Measurements from ENCODE around the gene CFDP1. TPM values are rescaled to one million over a fixed set of nuclear protein-coding genes. Genes with fewer than 3 reads are reported as not detected.

CFDP1 gene
- polyA plus RNA-seq, 3 donors from 2014 or later = 30.9 to 38.8 (median 32.6) TPM

DNA sequence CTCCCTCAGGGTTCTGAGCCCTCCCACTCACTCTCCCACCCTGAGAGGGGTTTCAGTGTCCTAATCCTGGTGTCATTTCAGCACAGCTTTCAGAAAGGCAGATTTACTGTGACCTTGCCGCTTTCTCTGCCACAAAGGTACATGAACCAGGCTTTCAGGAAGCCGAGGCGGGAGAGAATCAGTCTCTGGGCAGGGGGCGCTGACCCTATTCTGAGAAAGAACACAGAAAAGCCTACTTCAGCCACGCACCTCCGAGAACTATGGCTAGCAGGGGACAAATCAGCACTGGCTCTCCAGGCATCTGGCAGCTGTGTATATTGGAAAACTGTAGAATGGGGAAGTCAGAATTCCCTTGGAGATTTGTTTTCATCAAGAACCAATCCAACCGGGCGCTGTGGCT lies 124.1 kb downstream of the CFDP1 start:
- H3K4me1 Mint-ChIP-seq = peaks cover 0 to 7% of the 10 kb centered on the region in 2 donors
- peaks cover 0 to 16% (median 15%) of the 10 kb centered on the region in 3 donors for H3K27me3 Mint-ChIP-seq (ENCODE audit: low read depth in 3 of 3)
- H3K4me3 Mint-ChIP-seq = no peak overlapping the region
- peaks cover 30 to 72% (median 45%) of the 10 kb centered on the region in 3 donors for H3K36me3 Mint-ChIP-seq
- no peak overlapping the region for H3K27ac Mint-ChIP-seq
- DNase-seq = no peak
- no peaks in the 10 kb centered on the region for H3K9me3 Mint-ChIP-seq

DNA sequence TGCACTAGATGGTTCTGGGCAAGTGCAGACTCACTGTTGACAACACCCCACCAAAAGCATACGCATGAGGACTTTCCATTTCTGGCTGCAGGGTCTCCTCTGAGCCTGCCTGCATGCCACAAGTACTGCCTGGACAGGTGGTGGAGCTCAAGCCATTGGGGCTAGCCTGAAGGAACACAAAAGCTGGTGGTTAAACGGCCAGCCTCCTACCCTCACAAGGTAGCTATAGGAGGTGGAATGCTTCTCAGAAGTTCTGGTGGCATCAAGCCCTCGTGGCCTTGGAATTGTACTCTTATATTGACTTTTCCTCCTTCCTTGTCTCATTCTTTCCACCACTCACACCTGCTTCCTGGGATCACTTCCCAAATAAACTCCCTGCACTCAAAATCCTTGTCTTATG lies 125.3 kb downstream of the CFDP1 start:
- H3K27ac Mint-ChIP-seq = no peak overlapping the region
- H3K36me3 Mint-ChIP-seq = peaks cover 37 to 71% (median 42%) of the 10 kb centered on the region in 3 donors
- no peak overlapping the region for H3K4me3 Mint-ChIP-seq
- peaks cover 0 to 19% (median 12%) of the 10 kb centered on the region in 3 donors for H3K27me3 Mint-ChIP-seq (ENCODE audit: low read depth in 3 of 3)
- H3K9me3 Mint-ChIP-seq = no peaks in the 10 kb centered on the region
- no peak for DNase-seq
- peaks cover 0 to 7% of the 10 kb centered on the region in 2 donors for H3K4me1 Mint-ChIP-seq

DNA sequence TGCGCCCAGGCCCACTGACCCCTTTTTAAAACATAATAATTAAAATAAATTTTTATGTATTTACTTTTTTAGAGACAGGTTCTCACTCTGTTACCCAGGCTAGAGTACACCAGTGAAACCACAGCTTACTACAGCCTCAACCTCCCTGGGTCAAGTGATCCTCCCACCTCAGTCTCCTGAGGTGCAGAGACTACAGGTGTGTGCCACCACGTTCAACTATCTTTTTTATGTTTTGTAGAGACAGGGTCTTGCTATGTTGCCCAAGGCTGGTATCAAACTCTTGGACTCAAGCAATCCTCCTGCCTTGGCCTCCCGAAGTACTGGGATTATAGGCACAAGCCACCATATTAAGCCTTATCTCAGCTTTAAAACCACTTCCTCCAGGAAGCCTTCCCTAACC lies 125.8 kb downstream of the CFDP1 start:
- no peaks in the 10 kb centered on the region for H3K9me3 Mint-ChIP-seq
- H3K36me3 Mint-ChIP-seq = peaks cover 37 to 67% (median 39%) of the 10 kb centered on the region in 3 donors
- DNase-seq = no peak
- H3K4me3 Mint-ChIP-seq = no peak overlapping the region
- H3K27me3 Mint-ChIP-seq (ENCODE audit: low read depth in 3 of 3) = peaks cover 0 to 19% (median 11%) of the 10 kb centered on the region in 3 donors
- no peak overlapping the region for H3K27ac Mint-ChIP-seq
- peaks cover 0 to 7% of the 10 kb centered on the region in 2 donors for H3K4me1 Mint-ChIP-seq

DNA sequence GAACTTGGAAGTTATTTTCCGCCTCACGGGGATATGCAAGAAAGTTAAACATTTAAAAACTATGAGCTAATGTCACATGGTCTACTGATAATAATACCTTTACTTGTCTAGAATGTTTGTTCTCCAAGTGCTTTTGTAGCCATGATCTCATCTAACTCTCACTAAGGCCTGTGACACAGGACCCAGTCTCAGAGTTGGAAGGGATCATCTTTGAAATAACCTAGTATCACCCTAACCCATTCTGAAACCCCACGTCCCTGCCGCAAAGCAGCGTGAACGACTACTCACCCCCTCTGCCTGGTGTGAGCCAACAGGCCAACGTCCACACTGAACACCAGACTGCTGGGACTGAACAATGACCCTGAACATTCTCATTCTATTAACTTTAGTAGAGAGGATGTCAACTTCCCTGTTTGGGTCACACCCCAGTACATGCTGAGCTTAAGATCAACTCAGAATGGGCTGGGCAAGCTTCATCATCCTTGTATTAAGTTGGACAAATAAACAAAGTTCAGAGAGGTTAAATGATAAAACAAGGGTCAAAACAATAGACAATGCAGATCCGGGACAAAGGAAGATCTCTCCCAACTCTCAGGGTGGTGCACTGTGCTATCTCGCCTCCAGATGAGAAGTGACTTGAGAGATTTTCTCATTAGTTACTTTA lies 127.1 kb downstream of the CFDP1 start:
- H3K4me3 Mint-ChIP-seq = no peak overlapping the region

DNA sequence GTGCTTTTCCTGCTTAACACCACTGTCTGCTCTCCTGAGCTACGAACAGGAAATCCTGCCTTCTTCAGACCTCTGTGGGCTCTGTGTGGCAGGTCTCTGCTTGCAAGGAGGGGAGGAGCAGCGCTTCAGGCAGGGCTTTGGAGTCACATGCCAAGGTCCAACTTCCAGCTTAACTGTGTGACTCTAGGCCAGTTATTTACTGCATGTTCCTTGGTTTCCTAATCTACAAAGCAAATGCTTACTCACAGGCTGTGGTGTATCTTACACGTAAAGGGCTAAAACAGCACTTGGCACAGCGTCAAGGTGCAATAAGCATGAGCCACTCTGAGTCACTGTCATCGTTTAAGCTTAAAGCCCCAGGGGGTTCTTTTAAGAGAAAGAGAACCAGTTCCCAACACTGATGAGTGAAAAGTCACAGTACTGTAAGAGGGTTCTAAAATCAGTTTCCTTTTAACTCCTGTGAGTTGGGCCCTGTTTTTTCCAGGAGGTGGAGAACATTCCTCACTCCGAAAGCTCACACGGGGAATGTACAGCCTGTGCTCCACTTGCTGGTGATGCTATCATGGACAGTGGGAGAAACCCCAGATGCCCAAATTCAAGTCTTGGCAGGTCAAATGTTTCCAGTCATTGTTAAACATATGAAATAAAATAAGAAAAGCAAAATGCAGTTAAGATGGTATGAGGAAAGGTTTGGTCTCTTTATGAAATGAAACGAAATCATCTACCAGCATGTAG lies 127.8 kb downstream of the CFDP1 start:
- no peak overlapping the region for H3K27ac Mint-ChIP-seq
- peaks cover 4 to 25% (median 12%) of the 10 kb centered on the region in 3 donors for H3K27me3 Mint-ChIP-seq (ENCODE audit: low read depth in 3 of 3)
- H3K4me3 Mint-ChIP-seq = no peak overlapping the region
- H3K9me3 Mint-ChIP-seq = no peaks in the 10 kb centered on the region
- H3K36me3 Mint-ChIP-seq = peaks cover 48 to 73% (median 55%) of the 10 kb centered on the region in 3 donors
- DNase-seq = no peak
- peaks cover 0 to 7% of the 10 kb centered on the region in 2 donors for H3K4me1 Mint-ChIP-seq

More for the DNA sequence above, 127.1 kb downstream of the CFDP1 start:
- no peak for DNase-seq
- H3K4me1 Mint-ChIP-seq = peaks cover 0 to 7% of the 10 kb centered on the region in 2 donors
- peaks cover 47 to 70% (median 52%) of the 10 kb centered on the region in 3 donors for H3K36me3 Mint-ChIP-seq
- H3K27me3 Mint-ChIP-seq (ENCODE audit: low read depth in 3 of 3) = peaks cover 4 to 25% (median 12%) of the 10 kb centered on the region in 3 donors
- H3K27ac Mint-ChIP-seq = no peak overlapping the region
- H3K9me3 Mint-ChIP-seq = no peaks in the 10 kb centered on the region

DNA sequence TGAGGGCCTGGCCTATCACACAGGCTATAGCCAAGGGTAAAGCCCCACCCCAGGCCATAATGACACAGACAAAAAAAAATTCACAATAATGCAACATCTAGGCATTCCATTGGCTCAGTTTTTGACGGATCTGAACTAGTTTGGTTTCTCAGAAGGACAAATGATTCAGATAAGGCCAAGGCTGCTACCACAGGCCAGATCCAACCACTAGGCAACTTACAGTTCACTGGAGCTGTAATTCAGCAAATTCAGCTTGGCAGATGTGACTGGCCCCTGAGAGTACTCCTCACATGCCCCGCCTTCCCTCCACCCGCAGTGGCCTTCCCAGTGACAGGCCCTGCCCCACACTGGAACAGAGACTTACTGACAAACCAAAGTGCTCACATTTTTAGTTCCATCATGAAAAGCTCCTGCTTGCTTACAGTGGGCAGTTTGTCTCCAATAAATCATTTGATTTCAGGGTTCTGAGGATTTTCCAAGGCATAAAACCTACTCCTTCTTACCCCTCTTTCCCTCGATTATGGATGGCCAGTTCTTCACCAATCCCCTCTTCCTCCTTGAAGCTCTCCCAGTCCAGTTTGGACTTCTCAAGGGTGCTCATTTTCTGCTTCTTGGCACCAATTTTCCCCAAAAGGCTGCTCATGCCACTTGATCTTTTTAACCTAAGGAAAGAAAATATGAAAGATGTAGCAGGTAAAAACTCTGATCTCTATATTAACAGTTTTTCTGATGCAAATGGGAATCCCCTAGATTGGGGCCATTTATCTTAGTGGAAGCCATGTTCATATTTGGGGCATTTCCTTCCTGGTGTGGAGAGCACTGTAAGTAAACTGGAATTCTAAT lies 128.6 kb downstream of the CFDP1 start:
- Mint-ChIP-seq H3K27me3 (ENCODE audit: low read depth in 3 of 3) (peaks cover 5 to 26% (median 13%) of the 10 kb centered on the region in 3 donors), H3K4me1 (peaks cover 0 to 7% of the 10 kb centered on the region in 2 donors), H3K9me3 (peaks cover 0 to 2% (median 0%) of the 10 kb centered on the region in 6 donors), H3K36me3 (peaks cover 49 to 73% (median 55%) of the 10 kb centered on the region in 3 donors), H3K4me3 (no peak overlapping the region), H3K27ac (no peak overlapping the region)
- no peak for DNase-seq

DNA sequence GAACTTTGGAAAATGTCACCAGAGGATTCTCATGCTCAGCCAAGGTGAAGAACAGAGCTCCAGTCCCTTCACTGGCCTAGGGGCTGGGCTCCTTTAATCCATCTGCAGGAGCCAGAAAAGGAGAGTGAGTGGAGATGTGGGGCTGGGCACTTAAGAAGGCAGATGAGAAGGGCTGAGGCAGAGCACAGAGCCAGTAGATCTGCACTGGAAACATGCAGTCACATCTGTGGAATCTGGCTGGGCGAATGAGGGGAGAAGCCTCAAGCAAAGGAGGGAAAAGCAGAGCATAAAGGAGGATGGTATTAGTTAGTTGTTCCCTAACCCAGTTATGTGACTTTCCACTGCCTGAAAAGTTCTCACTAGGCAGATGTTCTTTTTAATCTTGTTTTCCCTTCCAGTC lies 131.5 kb downstream of the CFDP1 start:
- H3K9me3 Mint-ChIP-seq = peaks cover 0 to 4% (median 0%) of the 10 kb centered on the region in 6 donors
- no peak overlapping the region for H3K27ac Mint-ChIP-seq
- peaks cover 6 to 25% (median 8%) of the 10 kb centered on the region in 3 donors for H3K27me3 Mint-ChIP-seq (ENCODE audit: low read depth in 3 of 3)
- H3K36me3 Mint-ChIP-seq = peaks cover 65 to 88% (median 76%) of the 10 kb centered on the region in 3 donors
- peaks cover 0 to 9% of the 10 kb centered on the region in 2 donors for H3K4me1 Mint-ChIP-seq
- H3K4me3 Mint-ChIP-seq = no peak overlapping the region
- DNase-seq = no peak

DNA sequence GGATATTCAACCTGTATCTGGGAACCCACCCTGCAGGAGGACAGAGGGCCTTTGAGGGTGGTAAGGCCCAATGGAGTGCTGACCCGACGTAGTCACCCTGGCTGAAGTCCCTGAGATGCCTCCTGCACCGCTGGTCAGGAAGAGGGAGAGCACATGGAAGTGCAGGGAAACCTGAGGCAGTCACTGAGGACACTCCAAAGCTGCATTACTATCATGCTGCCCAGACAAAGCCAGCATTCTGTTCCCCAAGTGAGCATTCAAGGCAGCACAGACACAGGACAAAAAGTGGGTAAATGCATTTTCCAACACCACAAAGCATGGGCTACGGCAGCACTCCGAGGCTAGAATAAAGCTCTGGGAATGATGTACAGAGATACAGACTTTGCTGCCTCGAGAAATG lies 135.0 kb downstream of the CFDP1 start:
- H3K4me3 Mint-ChIP-seq = no peak overlapping the region
- peaks cover 0 to 3% of the 10 kb centered on the region in 2 donors for H3K4me1 Mint-ChIP-seq
- no peak overlapping the region for H3K27ac Mint-ChIP-seq
- H3K36me3 Mint-ChIP-seq = peaks cover 67 to 92% (median 88%) of the 10 kb centered on the region in 3 donors
- DNase-seq = no peak
- peaks cover 9 to 16% (median 14%) of the 10 kb centered on the region in 3 donors for H3K27me3 Mint-ChIP-seq (ENCODE audit: low read depth in 3 of 3)
- H3K9me3 Mint-ChIP-seq = peaks cover 0 to 4% (median 0%) of the 10 kb centered on the region in 6 donors

DNA sequence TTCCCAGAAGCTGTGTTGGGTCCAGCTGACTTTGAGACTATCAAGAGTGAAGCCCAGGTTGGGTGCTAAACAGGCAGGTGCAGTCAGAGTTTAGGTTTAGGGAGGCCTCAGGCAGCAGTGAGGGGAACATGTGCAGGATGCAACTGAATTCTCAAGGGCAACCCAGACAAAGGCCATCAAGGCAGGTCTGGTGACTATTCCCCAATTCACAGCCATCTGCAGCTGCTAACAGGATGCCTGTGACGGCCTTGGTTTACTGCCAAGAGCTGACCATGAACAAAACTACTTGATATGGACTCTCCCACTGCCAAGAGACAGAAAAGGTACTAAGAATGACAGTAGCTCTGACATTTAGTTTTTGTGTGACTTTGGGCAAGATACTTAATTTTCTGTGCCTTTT lies 136.7 kb downstream of the CFDP1 start:
- no peak overlapping the region for H3K27ac Mint-ChIP-seq
- peaks cover 74 to 98% (median 93%) of the 10 kb centered on the region in 3 donors for H3K36me3 Mint-ChIP-seq
- peaks cover 0 to 5% (median 0%) of the 10 kb centered on the region in 6 donors for H3K9me3 Mint-ChIP-seq
- peaks cover 0 to 3% of the 10 kb centered on the region in 2 donors for H3K4me1 Mint-ChIP-seq
- no peak for DNase-seq
- no peak overlapping the region for H3K4me3 Mint-ChIP-seq
- H3K27me3 Mint-ChIP-seq (ENCODE audit: low read depth in 3 of 3) = peaks cover 5 to 28% (median 13%) of the 10 kb centered on the region in 3 donors

DNA sequence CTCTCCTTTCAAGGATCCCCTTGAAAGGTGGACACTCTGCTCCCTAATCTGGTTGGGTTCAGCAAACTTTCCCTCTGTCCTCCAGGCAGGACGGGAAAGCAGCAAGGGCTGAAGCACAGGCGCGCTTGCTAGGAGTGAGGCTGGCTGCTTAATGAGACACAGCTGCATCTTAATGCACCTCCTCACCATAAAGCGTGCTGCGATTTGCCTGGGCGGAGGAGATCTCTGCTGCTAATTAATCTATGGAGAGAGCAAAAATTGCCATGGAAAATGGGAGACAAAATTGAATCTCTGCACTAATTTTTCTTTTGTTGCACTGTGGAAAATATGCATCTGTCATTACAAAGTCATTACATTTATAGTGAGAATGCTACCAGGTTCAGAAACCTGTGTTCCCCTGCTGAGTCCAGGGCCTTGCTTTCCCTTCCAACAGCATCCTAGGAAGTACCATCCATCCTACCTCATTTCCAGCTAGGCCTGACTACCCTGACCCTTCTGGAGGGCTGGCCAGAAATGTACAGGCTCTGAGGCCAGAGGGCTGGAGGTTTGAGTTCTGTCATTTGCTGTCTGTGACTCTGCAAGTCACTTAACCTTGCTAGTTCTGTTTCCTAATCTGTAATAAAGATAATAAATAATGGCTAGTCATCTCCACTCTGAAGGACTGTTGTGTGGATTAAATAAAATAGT lies 138.4 kb downstream of the CFDP1 start:
- H3K36me3 Mint-ChIP-seq = peaks cover 67 to 92% (median 83%) of the 10 kb centered on the region in 3 donors
- H3K9me3 Mint-ChIP-seq = peaks cover 0 to 5% (median 0%) of the 10 kb centered on the region in 6 donors
- H3K27me3 Mint-ChIP-seq (ENCODE audit: low read depth in 3 of 3) = peaks cover 11 to 35% (median 17%) of the 10 kb centered on the region in 3 donors
- H3K4me3 Mint-ChIP-seq = no peak overlapping the region
- no peak for DNase-seq
- peaks cover 0 to 3% of the 10 kb centered on the region in 2 donors for H3K4me1 Mint-ChIP-seq
- no peak overlapping the region for H3K27ac Mint-ChIP-seq

DNA sequence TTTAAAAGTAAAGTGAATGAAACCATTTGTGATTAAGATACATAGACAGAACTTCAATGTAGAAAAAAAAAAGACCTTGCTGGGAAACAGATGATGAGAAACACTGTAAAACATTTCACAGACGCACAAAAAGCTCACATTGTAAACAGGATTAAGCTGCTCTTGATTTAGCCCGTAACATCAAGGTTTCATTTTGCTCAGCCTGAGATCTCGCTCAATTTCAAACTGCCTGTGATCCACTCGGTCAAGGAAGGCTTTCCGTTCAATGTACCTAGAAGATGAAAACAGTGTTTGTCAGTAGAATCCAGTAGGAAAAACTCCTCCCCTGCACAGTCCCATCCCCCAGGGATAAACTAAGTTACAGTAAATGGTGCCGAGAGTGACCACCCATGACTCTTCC lies 139.5 kb downstream of the CFDP1 start:
- peaks cover 0 to 2% (median 0%) of the 10 kb centered on the region in 6 donors for H3K9me3 Mint-ChIP-seq
- peaks cover 62 to 80% (median 73%) of the 10 kb centered on the region in 3 donors for H3K36me3 Mint-ChIP-seq
- H3K4me1 Mint-ChIP-seq = peaks cover 4 to 6% of the 10 kb centered on the region in 2 donors
- DNase-seq = no peak
- H3K27ac Mint-ChIP-seq = no peak overlapping the region
- peaks cover 18 to 36% (median 19%) of the 10 kb centered on the region in 3 donors for H3K27me3 Mint-ChIP-seq (ENCODE audit: low read depth in 3 of 3)
- no peak overlapping the region for H3K4me3 Mint-ChIP-seq

DNA sequence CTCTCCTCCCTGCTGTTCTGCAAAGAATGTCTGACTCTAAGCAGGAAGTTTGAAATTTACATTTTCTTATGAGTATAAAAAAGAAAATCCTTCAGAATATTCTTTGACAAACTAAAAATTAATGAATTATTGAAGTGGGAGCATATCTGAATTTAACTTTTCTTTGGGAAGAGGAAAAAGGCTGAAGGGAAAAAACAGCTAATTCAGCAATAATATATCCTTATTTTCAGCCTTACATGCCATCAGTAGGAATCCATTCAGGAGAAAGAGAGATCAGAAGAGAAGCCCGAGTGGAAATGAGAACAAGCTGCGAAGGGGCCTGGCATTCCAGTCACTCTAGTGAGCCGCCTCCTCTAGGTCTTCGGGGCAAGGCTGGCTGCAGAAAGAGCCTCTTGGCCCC lies 140.1 kb downstream of the CFDP1 start:
- Mint-ChIP-seq H3K4me3 (no peak overlapping the region), H3K4me1 (peaks cover 10 to 12% of the 10 kb centered on the region in 2 donors), H3K27me3 (ENCODE audit: low read depth in 3 of 3) (peaks cover 24 to 42% (median 24%) of the 10 kb centered on the region in 3 donors), H3K9me3 (peaks cover 0 to 2% (median 0%) of the 10 kb centered on the region in 6 donors), H3K27ac (no peak overlapping the region), H3K36me3 (peaks cover 58 to 74% (median 69%) of the 10 kb centered on the region in 3 donors)
- no peak for DNase-seq

DNA sequence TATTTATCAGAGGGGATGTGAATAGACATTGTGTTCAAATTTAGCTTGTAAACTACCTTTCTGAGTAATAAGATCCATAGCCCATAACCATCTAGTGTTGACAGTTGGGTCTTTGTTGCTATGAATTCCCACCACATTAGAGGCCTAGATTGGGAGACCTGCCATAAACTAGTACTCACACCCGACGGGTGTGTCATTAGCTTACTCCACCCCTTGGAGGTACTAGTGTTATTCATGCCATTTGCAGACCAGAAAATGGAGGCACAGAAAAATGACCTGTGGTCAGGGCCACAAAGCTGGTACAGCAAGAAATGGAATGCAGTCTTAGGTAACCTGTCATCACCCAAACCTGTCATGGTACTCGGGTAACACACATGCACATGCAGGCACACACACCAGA lies 140.6 kb downstream of the CFDP1 start:
- H3K27ac Mint-ChIP-seq = no peak overlapping the region
- DNase-seq = no peak
- peaks cover 15 to 16% of the 10 kb centered on the region in 2 donors for H3K4me1 Mint-ChIP-seq
- H3K9me3 Mint-ChIP-seq = peaks cover 0 to 2% (median 0%) of the 10 kb centered on the region in 6 donors
- H3K36me3 Mint-ChIP-seq = peaks cover 53 to 70% (median 64%) of the 10 kb centered on the region in 3 donors
- peaks cover 24 to 43% (median 27%) of the 10 kb centered on the region in 3 donors for H3K27me3 Mint-ChIP-seq (ENCODE audit: low read depth in 3 of 3)
- H3K4me3 Mint-ChIP-seq = no peak overlapping the region
